ENCODE measurements around the gene ATP6AP1.
"Not testable (repeated sequence)": the region's sequence is repeated elsewhere in the genome, so short reads cannot be mapped to it uniquely, and the experiment has no call there.

DNA sequence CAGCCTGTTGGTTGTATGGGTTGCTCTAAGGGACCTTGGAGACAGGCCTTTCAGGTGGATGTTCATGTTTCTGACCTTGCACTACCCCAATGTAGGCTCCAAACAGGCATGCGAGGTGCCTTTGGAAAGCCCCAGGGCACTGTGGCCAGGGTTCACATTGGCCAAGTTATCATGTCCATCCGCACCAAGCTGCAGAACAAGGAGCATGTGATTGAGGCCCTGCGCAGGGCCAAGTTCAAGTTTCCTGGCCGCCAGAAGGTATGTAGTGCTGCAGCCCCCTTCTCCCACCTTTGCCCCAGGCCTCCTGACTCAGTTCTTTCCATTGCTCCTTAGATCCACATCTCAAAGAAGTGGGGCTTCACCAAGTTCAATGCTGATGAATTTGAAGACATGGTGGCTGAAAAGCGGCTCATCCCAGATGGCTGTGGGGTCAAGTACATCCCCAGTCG lies 28.1 kb upstream of the ATP6AP1 start:
- not testable (repeated sequence) for TF ChIP-seq POLR2A (IDR thresholded peaks at IDR 0.05)
- TF ChIP-seq, protein P1, sequence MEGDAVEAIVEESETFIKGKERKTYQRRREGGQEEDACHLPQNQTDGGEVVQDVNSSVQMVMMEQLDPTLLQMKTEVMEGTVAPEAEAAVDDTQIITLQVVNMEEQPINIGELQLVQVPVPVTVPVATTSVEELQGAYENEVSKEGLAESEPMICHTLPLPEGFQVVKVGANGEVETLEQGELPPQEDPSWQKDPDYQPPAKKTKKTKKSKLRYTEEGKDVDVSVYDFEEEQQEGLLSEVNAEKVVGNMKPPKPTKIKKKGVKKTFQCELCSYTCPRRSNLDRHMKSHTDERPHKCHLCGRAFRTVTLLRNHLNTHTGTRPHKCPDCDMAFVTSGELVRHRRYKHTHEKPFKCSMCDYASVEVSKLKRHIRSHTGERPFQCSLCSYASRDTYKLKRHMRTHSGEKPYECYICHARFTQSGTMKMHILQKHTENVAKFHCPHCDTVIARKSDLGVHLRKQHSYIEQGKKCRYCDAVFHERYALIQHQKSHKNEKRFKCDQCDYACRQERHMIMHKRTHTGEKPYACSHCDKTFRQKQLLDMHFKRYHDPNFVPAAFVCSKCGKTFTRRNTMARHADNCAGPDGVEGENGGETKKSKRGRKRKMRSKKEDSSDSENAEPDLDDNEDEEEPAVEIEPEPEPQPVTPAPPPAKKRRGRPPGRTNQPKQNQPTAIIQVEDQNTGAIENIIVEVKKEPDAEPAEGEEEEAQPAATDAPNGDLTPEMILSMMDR (IDR thresholded peaks at IDR 0.05): not testable (repeated sequence)

All from heart left ventricle (tissue), 13 donors.